Gastroesophageal sphincter (tissue), 3 donors: ENCODE results near the gene CFAP410.

ENCODE experiments used
- CTCF ChIP-seq, 4 experiments: fragments of 200-600 bp in 2 of 4; fragments of 450-650 bp in 2 of 4; sonication (generic) in 1 of 4; IDR thresholded peaks; one replicate each; pipeline ENCODE4 v1.5.1; 2017 to 2019; ENCODE audit warnings: antibody characterized with exemption in 4 of 4, mild to moderate bottlenecking in 2 of 4, moderate library complexity in 2 of 4
- EP300 ChIP-seq: sonication (generic); formaldehyde crosslinking; IDR thresholded peaks from one replicate; pipeline ENCODE4 v1.6.1; 2017; ENCODE audit warnings: antibody characterized with exemption, mild to moderate bottlenecking
- POLR2A ChIP-seq, 2 donors: fragments of 450-650 bp; IDR thresholded peaks; one replicate each; pipeline ENCODE4 v1.6.1; 2017; ENCODE audit warnings: antibody characterized with exemption in 2 of 2, mild to moderate bottlenecking in 2 of 2, moderate library complexity in 1 of 2

GRCh38 chr21:44329971-44330681, 9.1 kb downstream of the CFAP410 start:
- no peak for TF ChIP-seq CTCF (IDR thresholded peaks at IDR 0.05)
- no peak for TF ChIP-seq EP300
- TF ChIP-seq POLR2A (IDR thresholded peaks at IDR 0.05): no peak
